Activated CD4-positive, alpha-beta T cell treated with anti-CD3 and anti-CD28 coated beads, Interleukin-2, amount 10 ng/mL, durations not matched to agents 24 days and 14 days (primary cell): ENCODE measurements around the gene AQP5. TPM values are rescaled to one million over a fixed set of nuclear protein-coding genes. Genes with fewer than 3 reads are reported as not detected.
"Not testable (repeated sequence)": the region's sequence is repeated elsewhere in the genome, so short reads cannot be mapped to it uniquely, and the experiment has no call there.

Experiments
- DNase-seq: peaks from one replicate; pipeline ENCODE4 v3.0.0; 2022
- H3K27ac Mint-ChIP-seq: one replicate; pipeline ENCODE4 v1.8.0; 2022; ENCODE audit warnings: mild to moderate bottlenecking, mixed read lengths
- H3K27me3 Mint-ChIP-seq: one replicate; pipeline ENCODE4 v1.8.0; 2022; ENCODE audit warnings: mixed read lengths
- H3K36me3 Mint-ChIP-seq: one replicate; pipeline ENCODE4 v1.8.0; 2022; ENCODE audit warnings: low read depth, mild to moderate bottlenecking, mixed read lengths
- H3K4me1 Mint-ChIP-seq: one replicate; pipeline ENCODE4 v1.8.0; 2021; ENCODE audit warnings: mixed read lengths
- H3K4me3 Mint-ChIP-seq: one replicate; pipeline ENCODE4 v1.8.0; 2022; ENCODE audit warnings: mild to moderate bottlenecking, moderate library complexity, mixed read lengths
- H3K9me3 Mint-ChIP-seq: one replicate; pipeline ENCODE4 v1.8.0; 2021; ENCODE audit warnings: mixed read lengths
- intact Hi-C: fragments of 100-400 bp; cut with micrococcal nuclease; formaldehyde crosslinking; loops from one replicate; pipeline ENCODE4 v1.15.1; 2023
- total RNA-seq: library from RNA; stranded (reverse); gene quantifications from 2 replicates; pipeline ENCODE4 v1.2.3, GENCODE V29; 2022

AQP5 gene
- total RNA-seq, 1 donor from 2014 or later: not detected

- H3K4me3 Mint-ChIP-seq: no peak overlapping the region
- H3K9me3 Mint-ChIP-seq: no peaks in the 10 kb centered on the region
- peaks cover 2% of the 10 kb centered on the region for H3K4me1 Mint-ChIP-seq
- peaks cover 6% of the 10 kb centered on the region for H3K36me3 Mint-ChIP-seq
- no peak overlapping the region for H3K27ac Mint-ChIP-seq
- no peaks in the 10 kb centered on the region for H3K27me3 Mint-ChIP-seq
- no peak for DNase-seq
- intact Hi-C loops: no loop called here
These were observed 19.1 kb downstream of the AQP5 start for GRCh38 chr12:49980501-49981349.

GRCh38 chr12:49982246-49983087 is 20.8 kb downstream of the AQP5 start:
- DNase-seq: no peak
- intact Hi-C loops: no loop called here
- peaks cover 14% of the 10 kb centered on the region for H3K36me3 Mint-ChIP-seq
- H3K4me1 Mint-ChIP-seq: peaks cover 6% of the 10 kb centered on the region
- H3K4me3 Mint-ChIP-seq: no peak overlapping the region
- H3K27ac Mint-ChIP-seq: no peak overlapping the region
- H3K9me3 Mint-ChIP-seq: no peaks in the 10 kb centered on the region
- H3K27me3 Mint-ChIP-seq: no peaks in the 10 kb centered on the region

GRCh38 chr12:49983892-49984291 is 22.2 kb downstream of the AQP5 start:
- Mint-ChIP-seq H3K9me3 (no peaks in the 10 kb centered on the region), H3K27me3 (no peaks in the 10 kb centered on the region), H3K4me3 (no peak overlapping the region), H3K36me3 (peaks cover 28% of the 10 kb centered on the region), H3K27ac (no peak overlapping the region), H3K4me1 (peaks cover 6% of the 10 kb centered on the region)
- no peak for DNase-seq
- intact Hi-C loops: no loop called here

- Mint-ChIP-seq H3K27ac (no peak overlapping the region), H3K4me1 (peaks cover 6% of the 10 kb centered on the region), H3K27me3 (no peaks in the 10 kb centered on the region), H3K4me3 (no peak overlapping the region), H3K36me3 (peaks cover 34% of the 10 kb centered on the region), H3K9me3 (no peaks in the 10 kb centered on the region)
- intact Hi-C loops: no loop called here
- no peak for DNase-seq
These were observed 23.0 kb downstream of the AQP5 start for GRCh38 chr12:49984476-49985359.

GRCh38 chr12:49985981-49986380 is 24.3 kb downstream of the AQP5 start:
- H3K9me3 Mint-ChIP-seq: no peaks in the 10 kb centered on the region
- H3K27ac Mint-ChIP-seq: peak overlapping the region; percentile 43
- peaks cover 42% of the 10 kb centered on the region for H3K36me3 Mint-ChIP-seq

GRCh38 chr12:49986476-49986875 is 24.8 kb downstream of the AQP5 start:
- H3K4me1 Mint-ChIP-seq, intact Hi-C loops, H3K4me3 Mint-ChIP-seq, H3K9me3 Mint-ChIP-seq, H3K27me3 Mint-ChIP-seq, H3K27ac Mint-ChIP-seq, DNase-seq: not testable (repeated sequence)
- H3K36me3 Mint-ChIP-seq: peaks cover 43% of the 10 kb centered on the region

More at GRCh38 chr12:49985981-49986380, 24.3 kb downstream of the AQP5 start:
- no peak for DNase-seq
- H3K4me1 Mint-ChIP-seq: peaks cover 6% of the 10 kb centered on the region
- intact Hi-C loops: no loop called here
- no peaks in the 10 kb centered on the region for H3K27me3 Mint-ChIP-seq
- no peak overlapping the region for H3K4me3 Mint-ChIP-seq

GRCh38 chr12:49987625-49988303 is 26.1 kb downstream of the AQP5 start:
- intact Hi-C loops: no loop called here
- Mint-ChIP-seq H3K27ac (peak overlapping the region; percentile 36), H3K4me1 (peaks cover 6% of the 10 kb centered on the region), H3K27me3 (no peaks in the 10 kb centered on the region), H3K36me3 (peaks cover 54% of the 10 kb centered on the region), H3K4me3 (no peak overlapping the region), H3K9me3 (no peaks in the 10 kb centered on the region)
- DNase-seq: no peak

GRCh38 chr12:49989400-49989799 is 27.7 kb downstream of the AQP5 start:
- H3K4me3 Mint-ChIP-seq, intact Hi-C loops: not testable (repeated sequence)

GRCh38 chr12:49990273-49990672 is 28.6 kb downstream of the AQP5 start:
- DNase-seq: no peak
- no peak overlapping the region for H3K4me3 Mint-ChIP-seq
- no peaks in the 10 kb centered on the region for H3K9me3 Mint-ChIP-seq
- H3K27ac Mint-ChIP-seq: no peak overlapping the region
- H3K36me3 Mint-ChIP-seq: peaks cover 66% of the 10 kb centered on the region
- no peaks in the 10 kb centered on the region for H3K27me3 Mint-ChIP-seq
- peaks cover 4% of the 10 kb centered on the region for H3K4me1 Mint-ChIP-seq
- intact Hi-C loops: no loop called here

More at GRCh38 chr12:49989400-49989799, 27.7 kb downstream of the AQP5 start:
- H3K27me3 Mint-ChIP-seq, DNase-seq, H3K9me3 Mint-ChIP-seq, H3K27ac Mint-ChIP-seq, H3K4me1 Mint-ChIP-seq: not testable (repeated sequence)
- peaks cover 64% of the 10 kb centered on the region for H3K36me3 Mint-ChIP-seq

GRCh38 chr12:49998453-49998852 is 36.8 kb downstream of the AQP5 start:
- Mint-ChIP-seq H3K4me1 (no peaks in the 10 kb centered on the region), H3K27ac (no peak overlapping the region), H3K36me3 (peaks cover 48% of the 10 kb centered on the region), H3K27me3 (no peaks in the 10 kb centered on the region), H3K9me3 (no peaks in the 10 kb centered on the region), H3K4me3 (no peak overlapping the region)
- no peak for DNase-seq
- intact Hi-C loops: no loop called here

GRCh38 chr12:50003595-50003994 is 41.9 kb downstream of the AQP5 start:
- peaks cover 50% of the 10 kb centered on the region for H3K36me3 Mint-ChIP-seq
- H3K9me3 Mint-ChIP-seq: no peaks in the 10 kb centered on the region
- H3K27ac Mint-ChIP-seq: no peak overlapping the region
- intact Hi-C loops: no loop called here
- no peak overlapping the region for H3K4me3 Mint-ChIP-seq
- H3K4me1 Mint-ChIP-seq: peaks cover 14% of the 10 kb centered on the region
- no peaks in the 10 kb centered on the region for H3K27me3 Mint-ChIP-seq
- DNase-seq: no peak

- H3K4me3 Mint-ChIP-seq: no peak overlapping the region
- DNase-seq: no peak
- peaks cover 45% of the 10 kb centered on the region for H3K36me3 Mint-ChIP-seq
- H3K9me3 Mint-ChIP-seq: no peaks in the 10 kb centered on the region
- no peaks in the 10 kb centered on the region for H3K27me3 Mint-ChIP-seq
- H3K27ac Mint-ChIP-seq: no peak overlapping the region
- intact Hi-C loops: no loop called here
- H3K4me1 Mint-ChIP-seq: peaks cover 17% of the 10 kb centered on the region
These were observed 43.0 kb downstream of the AQP5 start for GRCh38 chr12:50004696-50005095.

GRCh38 chr12:50005175-50005574 is 43.5 kb downstream of the AQP5 start:
- Mint-ChIP-seq H3K36me3 (peaks cover 45% of the 10 kb centered on the region), H3K4me3 (no peak overlapping the region), H3K9me3 (no peaks in the 10 kb centered on the region), H3K4me1 (peaks cover 18% of the 10 kb centered on the region), H3K27me3 (no peaks in the 10 kb centered on the region), H3K27ac (peak overlapping the region; percentile 28)
- intact Hi-C loops: no loop called here
- DNase-seq: no peak
